NB4 (cell line): ENCODE results near the gene CTIF.

Source experiments
- DNase-seq: peaks from one replicate; pipeline ENCODE4 v3.0.0; 2010; ENCODE audit warnings: low read depth
- H3K4me3 ChIP-seq: one replicate; pipeline ENCODE4 v1.5.1; 2011; ENCODE audit warnings: mild to moderate bottlenecking, low read depth, low read length, moderate library complexity
- CTCF ChIP-seq: IDR thresholded peaks from one replicate; pipeline ENCODE4 v1.5.1; 2012; ENCODE audit warnings: low read depth, low read length
- MAX ChIP-seq: IDR thresholded peaks from 2 replicates; pipeline ENCODE4 v1.6.1; 2011; ENCODE audit warnings: low read depth, low read length
- MYC ChIP-seq: IDR thresholded peaks from 2 replicates; pipeline ENCODE4 v1.6.1; 2011; ENCODE audit warnings: low read depth, low read length
- POLR2A ChIP-seq: IDR thresholded peaks from 2 replicates; pipeline ENCODE4 v1.6.1; 2011; ENCODE audit warnings: mild to moderate bottlenecking; ENCODE audit not compliant: insufficient read length; ENCODE audit errors: extremely low read depth

CTIF gene

GRCh38 chr18:48718251-48718959, 179.6 kb downstream of the CTIF start:
- DNase-seq = no peak
- TF ChIP-seq CTCF (no peak), MYC (no peak), MAX (no peak), POLR2A (no peak)
- no peak overlapping the region for H3K4me3 ChIP-seq

DNA sequence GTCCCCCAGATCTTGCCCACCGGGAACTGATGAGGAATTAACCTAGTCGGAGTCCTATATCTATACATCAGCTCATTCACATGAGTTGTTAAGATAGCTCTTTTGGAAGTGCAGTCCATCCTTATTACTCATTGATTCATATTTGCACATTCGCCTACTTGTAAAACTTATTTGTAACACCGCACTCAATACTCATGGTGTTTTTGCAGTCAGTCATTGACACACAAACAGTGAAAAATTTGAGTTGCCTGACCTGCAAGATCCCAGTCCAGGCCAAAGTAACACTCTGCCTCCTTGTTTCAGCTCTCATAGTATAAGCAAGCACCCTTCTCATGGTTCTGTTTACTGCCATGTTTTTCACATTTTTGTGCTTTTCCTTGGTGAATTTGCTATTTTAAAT, 180.6 kb downstream of the CTIF start:
- TF ChIP-seq MAX (no peak), CTCF (no peak), POLR2A (no peak), MYC (no peak)
- no peak overlapping the region for H3K4me3 ChIP-seq
- no peak for DNase-seq

DNA sequence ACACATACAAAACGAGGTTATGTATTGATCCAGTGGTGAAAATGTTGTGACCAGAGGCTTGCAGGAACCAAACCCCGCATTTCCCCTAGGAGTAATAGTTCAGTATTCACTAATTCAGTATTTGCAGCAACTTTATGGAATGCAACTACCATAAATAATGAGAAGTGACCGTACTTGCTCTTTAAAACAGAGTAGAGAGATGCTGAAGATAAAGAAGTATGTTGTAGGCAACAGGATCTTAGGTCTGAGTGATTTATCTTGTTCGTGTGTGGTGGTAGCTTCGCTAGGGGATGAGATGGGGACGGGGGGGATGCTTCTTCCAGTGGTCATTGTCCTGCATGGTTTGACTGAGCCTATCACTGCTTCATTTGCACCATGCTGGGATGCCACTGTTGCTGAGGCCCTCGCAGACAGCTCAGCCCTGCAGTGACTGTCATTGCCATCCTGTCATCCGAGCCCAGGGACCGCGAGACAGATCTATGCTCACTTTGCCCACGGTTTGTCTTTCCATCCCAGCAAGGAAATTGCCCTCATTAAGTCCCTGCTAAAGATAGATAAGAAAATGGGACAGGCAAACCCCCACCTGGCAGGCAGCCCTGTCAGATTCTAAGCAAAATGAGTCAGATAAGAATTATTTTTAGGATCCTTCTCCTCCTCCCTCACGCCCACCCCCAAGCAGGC, 181.3 kb downstream of the CTIF start:
- no peak for DNase-seq
- no peak for TF ChIP-seq POLR2A
- no peak for TF ChIP-seq MYC
- TF ChIP-seq MAX = no peak
- no peak overlapping the region for H3K4me3 ChIP-seq

DNA sequence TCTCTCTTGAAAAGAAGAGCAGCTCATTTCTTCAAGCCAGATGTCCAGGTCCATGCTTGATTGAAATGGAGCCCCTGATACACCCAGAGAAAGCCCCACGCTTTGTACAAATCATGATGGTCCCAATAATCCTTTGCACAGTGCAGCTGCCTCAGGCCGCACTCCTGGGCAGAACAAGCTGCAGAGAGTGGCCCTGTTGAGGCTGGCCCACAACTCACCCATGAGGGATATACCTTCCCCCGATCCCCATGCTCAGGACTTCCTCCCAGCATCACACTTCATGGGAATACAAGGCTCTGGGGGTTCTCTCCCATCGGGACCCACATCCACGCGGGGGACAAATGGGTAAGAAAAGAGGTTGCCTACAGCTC, 181.8 kb downstream of the CTIF start:
- H3K4me3 ChIP-seq = no peak overlapping the region
- DNase-seq = no peak
- TF ChIP-seq MYC (no peak), CTCF (no peak), POLR2A (no peak)

DNA sequence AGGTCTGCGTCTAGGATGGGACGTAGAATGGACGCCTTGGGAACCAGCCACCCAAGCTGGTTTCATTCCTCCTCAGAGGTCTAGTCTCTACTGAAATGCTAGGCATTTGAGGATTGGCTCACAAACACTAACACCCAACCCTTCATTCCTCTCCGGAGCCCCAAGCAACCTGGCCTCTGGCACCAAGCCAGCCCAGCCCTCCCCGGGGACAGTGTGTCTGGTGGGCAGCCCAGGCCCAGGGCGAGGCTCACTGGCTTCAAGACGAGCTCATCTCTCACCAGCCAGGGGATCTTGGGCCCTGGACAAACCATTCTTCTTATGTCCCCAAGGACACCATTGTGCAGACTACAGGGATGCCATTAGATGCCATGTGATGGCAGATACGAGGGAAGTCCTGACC, 182.5 kb downstream of the CTIF start:
- TF ChIP-seq MAX = no peak
- no peak for TF ChIP-seq CTCF
- TF ChIP-seq MYC = no peak
- TF ChIP-seq POLR2A = no peak
- no peak for DNase-seq
- H3K4me3 ChIP-seq = no peak overlapping the region

DNA sequence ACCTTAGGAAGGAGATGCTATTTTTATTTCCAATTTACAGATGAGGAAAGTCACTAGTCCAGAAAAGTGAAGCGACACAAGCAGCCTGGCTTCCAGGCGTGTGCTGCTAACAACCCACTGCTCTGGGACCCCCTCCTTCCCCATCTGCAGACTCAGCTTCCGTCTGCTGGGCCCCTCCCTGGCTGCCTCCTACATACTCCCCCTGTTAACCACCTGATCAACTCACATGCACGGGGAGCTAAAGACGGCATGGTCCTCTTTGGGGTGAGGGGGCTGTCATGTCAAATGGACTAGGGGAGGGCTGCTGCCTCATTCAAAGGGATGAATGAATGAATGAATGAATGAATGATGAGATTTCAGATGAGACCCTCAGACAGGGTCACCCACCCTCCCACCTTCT, 184.2 kb downstream of the CTIF start:
- TF ChIP-seq CTCF = no peak
- TF ChIP-seq MYC = no peak
- no peak for TF ChIP-seq POLR2A
- no peak for TF ChIP-seq MAX
- no peak for DNase-seq
- H3K4me3 ChIP-seq = no peak overlapping the region
